Prostate gland (tissue), 2 donors: Measurements from ENCODE around the gene HTR3B. TPM values are rescaled to one million over a fixed set of nuclear protein-coding genes. Genes with fewer than 3 reads are reported as not detected.
A peak's percentile ranks its signal among the peaks of the same experiment; 100 is the strongest.

ENCODE experiments used
- DNase-seq: peaks from one replicate; pipeline ENCODE4 v3.0.0-alpha.2; 2019; ENCODE audit warnings: low spot score
- H3K27ac ChIP-seq, 2 donors: fragments of 200-600 bp; sonication (generic); 2 replicates each; pipeline ENCODE4 v1.5.1; 2017 to 2019
- H3K27me3 ChIP-seq: fragments of 200-600 bp; sonication (generic); replicated peaks from 2 replicates; pipeline ENCODE4 v1.5.1; 2019; ENCODE audit not compliant: insufficient read depth
- H3K36me3 ChIP-seq, 2 donors: fragments of 200-600 bp; sonication (generic); 1 replicate in 1 of 2; 2 replicates in 1 of 2; pipeline versions ENCODE4 v1.5.1 to v1.8.1; 2017 to 2019
- H3K4me1 ChIP-seq: fragments of 200-600 bp; sonication (generic); replicated peaks from 2 replicates; pipeline ENCODE4 v1.5.1; 2019
- H3K4me3 ChIP-seq, 2 donors: fragments of 200-600 bp; sonication (generic); 2 replicates each; pipeline ENCODE4 v1.5.1; 2017 to 2019
- H3K9me3 ChIP-seq: fragments of 200-600 bp; sonication (generic); 2 replicates; pipeline ENCODE4 v1.5.1; 2017
- POLR2A ChIP-seq: fragments of 450-650 bp; IDR thresholded peaks from one replicate; pipeline ENCODE4 v1.6.1; 2016; ENCODE audit warnings: antibody characterized with exemption, mild to moderate bottlenecking
- POLR2AphosphoS5 ChIP-seq: sonication (generic); formaldehyde crosslinking; IDR thresholded peaks from one replicate; pipeline ENCODE4 v1.6.1; 2017; ENCODE audit warnings: antibody characterized with exemption
- WGBS: methylation state at CpG from one replicate; pipeline ENCODE4 v1.1.5; 2018; 5-methylcytosine and 5-hydroxymethylcytosine counted together
- intact Hi-C: fragments of 100-400 bp; cut with DNase I; formaldehyde crosslinking; loops from one replicate; pipeline ENCODE4 v1.14.2; 2022
- total RNA-seq, 2 donors: library from RNA; depleted of rRNA; stranded (reverse); fragments of >200 nt; gene quantifications; one replicate each; pipeline ENCODE4 v1.1.0, GENCODE V29; 2016
- TF ChIP-seq, protein P1 (sequence below), 4 experiments: fragments of 200-600 bp in 2 of 4; fragments of 450-650 bp in 2 of 4; sonication (generic) in 2 of 4; IDR thresholded peaks; 1 replicate in 3 of 4; 2 replicates in 1 of 4; pipeline ENCODE4 v1.5.1; 2016 to 2019; ENCODE audit warnings: antibody characterized with exemption in 4 of 4, mild to moderate bottlenecking in 2 of 4, moderate library complexity in 2 of 4

The HTR3B gene
- total RNA-seq, 2 donors from 2014 or later: not detected

DNA sequence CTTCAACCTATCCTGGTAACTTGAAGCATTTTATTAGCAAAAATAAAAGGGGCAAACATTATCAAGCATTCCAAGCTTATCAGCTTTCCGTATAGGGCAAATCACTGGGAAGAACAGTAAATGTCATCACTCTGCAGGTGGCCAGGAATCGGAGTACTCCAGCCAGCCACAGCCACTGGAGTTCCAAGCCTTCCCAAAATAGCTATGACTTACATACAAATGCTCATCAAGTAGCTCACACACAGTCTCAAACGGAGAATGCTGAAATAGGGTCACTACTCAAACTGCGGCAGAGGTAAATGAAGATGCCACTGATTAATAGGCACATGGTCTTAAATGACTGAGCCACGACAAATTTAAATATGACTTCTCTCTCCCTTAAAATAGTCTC is 31.4 kb upstream of the HTR3B start:
- no peak for DNase-seq
- Histone ChIP-seq H3K27me3 (no peaks in the 10 kb centered on the region), H3K4me1 (no peaks in the 10 kb centered on the region), H3K9me3 (no peaks in the 10 kb centered on the region), H3K27ac (no peak overlapping the region), H3K36me3 (no peaks in the 10 kb centered on the region), H3K4me3 (no peak overlapping the region)
- TF ChIP-seq, protein P1, sequence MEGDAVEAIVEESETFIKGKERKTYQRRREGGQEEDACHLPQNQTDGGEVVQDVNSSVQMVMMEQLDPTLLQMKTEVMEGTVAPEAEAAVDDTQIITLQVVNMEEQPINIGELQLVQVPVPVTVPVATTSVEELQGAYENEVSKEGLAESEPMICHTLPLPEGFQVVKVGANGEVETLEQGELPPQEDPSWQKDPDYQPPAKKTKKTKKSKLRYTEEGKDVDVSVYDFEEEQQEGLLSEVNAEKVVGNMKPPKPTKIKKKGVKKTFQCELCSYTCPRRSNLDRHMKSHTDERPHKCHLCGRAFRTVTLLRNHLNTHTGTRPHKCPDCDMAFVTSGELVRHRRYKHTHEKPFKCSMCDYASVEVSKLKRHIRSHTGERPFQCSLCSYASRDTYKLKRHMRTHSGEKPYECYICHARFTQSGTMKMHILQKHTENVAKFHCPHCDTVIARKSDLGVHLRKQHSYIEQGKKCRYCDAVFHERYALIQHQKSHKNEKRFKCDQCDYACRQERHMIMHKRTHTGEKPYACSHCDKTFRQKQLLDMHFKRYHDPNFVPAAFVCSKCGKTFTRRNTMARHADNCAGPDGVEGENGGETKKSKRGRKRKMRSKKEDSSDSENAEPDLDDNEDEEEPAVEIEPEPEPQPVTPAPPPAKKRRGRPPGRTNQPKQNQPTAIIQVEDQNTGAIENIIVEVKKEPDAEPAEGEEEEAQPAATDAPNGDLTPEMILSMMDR (IDR thresholded peaks at IDR 0.05): no peak
- TF ChIP-seq POLR2A (no peak), POLR2AphosphoS5 (no peak)
- WGBS: 35% methylated on average over 5 of the region's 5 CpGs
- intact Hi-C loops: loop anchor here (10.0 kb wide), 1 partner anchor 98 kb away; the partner anchor contains the start of genes CLDN25 and ZW10

DNA sequence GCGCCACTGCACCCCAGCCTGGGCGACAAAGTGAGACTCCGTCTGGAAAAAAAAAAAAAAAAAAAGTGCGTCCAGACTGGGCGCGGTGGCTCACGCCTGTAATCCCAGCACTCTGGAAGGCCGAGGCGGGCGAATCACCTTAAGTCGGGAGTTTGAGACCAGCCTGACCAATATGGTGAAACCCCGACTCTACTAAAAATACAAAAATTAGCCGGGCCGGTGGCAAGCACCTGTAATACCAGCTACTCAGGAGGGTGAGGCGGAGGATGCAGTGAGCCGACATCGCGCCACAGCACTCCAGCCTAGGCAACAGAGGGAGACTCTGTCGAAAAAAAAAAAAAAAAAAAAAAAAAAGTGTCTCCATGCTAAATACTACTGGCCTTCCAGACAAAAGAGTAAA is 30.5 kb upstream of the HTR3B start:
- no peak overlapping the region for H3K27ac ChIP-seq
- TF ChIP-seq POLR2AphosphoS5 (no peak), POLR2A (no peak)
- TF ChIP-seq, protein P1 (IDR thresholded peaks at IDR 0.05): no peak
- no peaks in the 10 kb centered on the region for H3K4me1 ChIP-seq
- intact Hi-C loops: loop anchor here (10.0 kb wide), 1 partner anchor 99 kb away; the partner anchor contains the start of genes CLDN25 and ZW10
- no peaks in the 10 kb centered on the region for H3K36me3 ChIP-seq
- no peaks in the 10 kb centered on the region for H3K9me3 ChIP-seq
- DNase-seq: no peak
- H3K4me3 ChIP-seq: peak overlapping the region in 1 of 2 donors; percentile 74
- 86% methylated on average over 19 of the region's 19 CpGs for WGBS
- no peaks in the 10 kb centered on the region for H3K27me3 ChIP-seq

DNA sequence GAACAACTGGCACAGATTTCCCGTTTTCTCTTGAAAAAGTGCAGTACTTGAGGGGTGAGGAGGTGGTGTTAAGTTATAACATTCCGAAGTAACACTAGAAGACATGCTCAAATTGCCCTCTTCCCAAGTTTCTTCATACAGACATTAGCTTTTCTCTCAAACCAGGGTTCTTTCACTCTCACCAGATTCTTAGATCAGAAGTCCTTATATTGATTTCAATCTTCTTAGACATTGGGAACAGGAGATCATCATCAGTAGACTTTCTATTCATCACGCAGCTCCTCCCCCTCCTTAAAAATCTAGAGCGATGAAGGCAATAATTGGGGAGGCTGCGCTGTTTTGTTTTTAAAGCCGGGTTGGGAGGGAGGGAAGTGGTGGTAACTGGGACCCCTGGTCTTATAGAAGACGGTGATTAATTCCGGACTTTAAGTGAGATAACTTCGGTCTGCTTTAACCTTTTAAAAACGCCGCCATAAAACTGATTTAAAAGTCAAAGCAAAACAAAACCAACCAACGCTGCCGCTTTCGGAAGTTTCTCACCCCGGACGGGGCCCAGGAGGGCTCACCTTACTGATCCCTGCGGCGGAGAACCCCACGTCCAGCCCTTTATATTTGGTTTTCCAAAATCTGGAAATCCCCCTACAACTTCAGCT is 29.9 kb upstream of the HTR3B start:
- intact Hi-C loops: loop anchor here (10.0 kb wide), 1 partner anchor 100 kb away; the partner anchor contains the start of genes CLDN25 and ZW10
- DNase-seq: peak; percentile 26
- Histone ChIP-seq H3K27me3 (no peaks in the 10 kb centered on the region), H3K27ac (peak overlapping the region; percentile 72 to 79), H3K4me3 (peak overlapping the region; percentile 69 to 74), H3K36me3 (no peaks in the 10 kb centered on the region), H3K9me3 (no peaks in the 10 kb centered on the region), H3K4me1 (no peaks in the 10 kb centered on the region)
- 3% methylated on average over 19 of the region's 19 CpGs for WGBS
- no peak for TF ChIP-seq POLR2AphosphoS5
- no peak for TF ChIP-seq POLR2A
- TF ChIP-seq, protein P1 (IDR thresholded peaks at IDR 0.05): no peak

DNA sequence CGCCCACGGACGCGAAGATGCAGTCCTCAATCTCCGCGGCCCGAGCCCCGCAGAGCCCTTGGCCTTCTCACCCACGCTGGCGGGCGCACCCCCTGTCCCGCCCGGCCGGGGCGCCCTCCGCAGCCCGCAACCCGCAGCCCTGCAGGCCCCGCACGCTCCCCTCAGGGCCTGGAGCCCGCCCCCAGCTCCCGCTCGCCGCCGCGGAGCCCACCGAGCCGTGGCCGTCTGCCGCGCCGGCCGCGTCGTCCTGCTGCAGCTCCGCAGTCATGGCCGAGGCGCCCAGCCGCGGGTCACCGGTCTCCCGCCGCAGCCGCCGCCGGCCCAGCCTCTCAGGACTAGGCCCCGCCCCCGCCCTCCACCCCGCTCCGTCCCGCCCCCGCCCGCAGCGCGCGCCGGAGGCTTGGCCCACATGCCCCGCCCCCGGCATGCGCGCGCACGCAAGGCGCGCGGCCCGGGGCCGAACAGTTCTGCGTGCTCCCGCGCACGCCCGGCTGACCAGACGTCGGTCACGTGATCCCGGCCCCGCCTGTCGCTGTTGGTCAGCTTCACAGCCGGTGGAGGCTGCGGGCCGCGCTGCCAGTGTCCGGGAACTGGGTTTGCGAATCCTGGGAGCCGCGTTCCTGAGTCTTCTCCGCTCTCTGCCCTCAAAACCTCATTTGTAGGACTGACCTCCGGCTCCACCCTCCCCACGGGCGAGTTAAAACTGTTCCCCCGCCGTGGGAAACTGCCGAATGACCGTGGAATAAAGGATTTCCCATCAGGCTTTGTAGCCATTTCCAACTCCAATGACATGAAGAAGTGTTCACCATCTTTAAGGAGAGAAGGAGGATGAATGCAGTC is 29.1 kb upstream of the HTR3B start, which contains the start of gene USP28:
USP28 (minus strand) TSS at position 339 of the 840 bp plus-strand sequence; CDS start at position 268, 71 bp downstream.
- peak within 1 kb of the TSS; percentile 79 to 88 for H3K27ac ChIP-seq
- DNase-seq: peak; percentile 96
- H3K4me1 ChIP-seq: no peaks in the 10 kb centered on the region
- no peaks in the 10 kb centered on the region for H3K27me3 ChIP-seq
- no peaks in the 10 kb centered on the region for H3K36me3 ChIP-seq
- under 1% methylated on average over 55 of the region's 95 CpGs for WGBS
- intact Hi-C loops: loop anchor here (10.0 kb wide), 1 partner anchor 101 kb away; the partner anchor contains the start of genes CLDN25 and ZW10
- peak; percentile 71 for TF ChIP-seq POLR2A
- TF ChIP-seq, protein P1 (IDR thresholded peaks at IDR 0.05): peak in 1 of 4 experiments; percentile 14
- peak; percentile 91 for TF ChIP-seq POLR2AphosphoS5
- no peaks in the 10 kb centered on the region for H3K9me3 ChIP-seq
- H3K4me3 ChIP-seq: peak within 1 kb of the TSS; percentile 69 to 74
